OCI-LY3 (cell line): ENCODE results near the gene C22orf39.

ENCODE experiments used
- CTCF ChIP-seq: fragments of 200-600, 300-600 bp; sonication (generic); IDR thresholded peaks from 2 replicates; pipeline ENCODE4 v1.5.1; 2014; ENCODE audit warnings: antibody characterized with exemption, low read length, low read depth
- EZH2phosphoT487 ChIP-seq: fragments of 200-600 bp; shearing (Covaris generic); IDR thresholded peaks from 2 replicates; pipeline ENCODE4 v1.6.1; 2018; ENCODE audit warnings: antibody characterized with exemption, mixed run types, low read depth

GRCh38 chr22:19434829-19435580 lies 12.5 kb downstream of the C22orf39 start:
- TF ChIP-seq CTCF: no peak
- no peak for TF ChIP-seq EZH2phosphoT487
